Panc1 (cell line): ENCODE measurements around the gene SFXN2.

ENCODE experiments used
- POLR2AphosphoS5 ChIP-seq: IDR thresholded peaks from 2 replicates; pipeline ENCODE4 v1.6.1; 2012; ENCODE audit warnings: mild to moderate bottlenecking, low read depth, low read length, moderate library complexity
- SIN3A ChIP-seq: IDR thresholded peaks from 2 replicates; pipeline ENCODE4 v1.6.1; 2012; ENCODE audit warnings: low read depth, mild to moderate bottlenecking, low read length, moderate library complexity, borderline replicate concordance; ENCODE audit not compliant: insufficient read depth
- TCF7L2 ChIP-seq: IDR thresholded peaks from 2 replicates; pipeline ENCODE4 v1.6.1; 2011; ENCODE audit warnings: mild to moderate bottlenecking, low read depth, low read length, inconsistent platforms
- TF ChIP-seq, protein P1 (sequence below): fragments of 450-650 bp; IDR thresholded peaks from 2 replicates; pipeline ENCODE4 v1.5.1; 2017; ENCODE audit warnings: mild to moderate bottlenecking

DNA sequence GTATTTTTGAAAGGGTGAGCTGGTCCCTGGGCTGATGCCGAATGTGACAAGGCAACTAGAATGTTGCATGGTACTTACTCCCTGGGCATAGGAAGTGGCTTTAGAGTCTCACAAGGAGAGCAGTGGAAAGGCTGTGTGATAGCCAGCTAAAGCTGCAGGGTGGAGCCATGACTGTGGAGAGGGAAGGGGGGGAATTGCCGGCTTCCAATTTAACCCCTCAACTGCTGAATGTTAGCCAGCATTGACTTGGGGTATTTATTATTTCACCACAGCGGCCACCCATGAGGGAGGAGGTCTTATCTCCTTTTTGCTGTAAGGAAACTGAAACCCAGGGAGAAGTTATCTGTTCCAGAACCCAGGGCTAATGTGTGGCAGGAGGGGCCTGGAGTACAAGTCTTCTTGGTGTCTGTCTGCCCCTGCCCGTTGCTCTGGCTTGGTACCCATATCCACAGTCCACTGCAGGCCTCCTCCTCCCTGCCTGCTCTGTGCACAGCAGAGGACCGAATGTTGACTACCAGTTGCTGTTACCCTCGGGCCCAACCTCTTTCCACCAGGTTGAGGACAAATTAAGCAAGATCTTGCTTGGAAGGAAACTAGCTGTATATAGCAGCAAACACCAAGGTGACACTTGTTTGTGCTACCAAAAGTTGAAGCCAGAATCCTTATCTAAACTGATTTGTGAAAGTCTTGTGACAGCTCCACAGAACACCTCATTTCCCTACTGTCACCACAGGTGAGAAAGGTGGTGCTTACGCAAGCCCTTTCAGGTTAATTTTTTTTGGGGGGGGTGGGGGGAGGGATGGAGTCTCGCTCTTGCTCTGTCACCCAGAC is 66.9 kb downstream of the SFXN2 start:
- TF ChIP-seq POLR2AphosphoS5, result no peak
- TF ChIP-seq, protein P1, sequence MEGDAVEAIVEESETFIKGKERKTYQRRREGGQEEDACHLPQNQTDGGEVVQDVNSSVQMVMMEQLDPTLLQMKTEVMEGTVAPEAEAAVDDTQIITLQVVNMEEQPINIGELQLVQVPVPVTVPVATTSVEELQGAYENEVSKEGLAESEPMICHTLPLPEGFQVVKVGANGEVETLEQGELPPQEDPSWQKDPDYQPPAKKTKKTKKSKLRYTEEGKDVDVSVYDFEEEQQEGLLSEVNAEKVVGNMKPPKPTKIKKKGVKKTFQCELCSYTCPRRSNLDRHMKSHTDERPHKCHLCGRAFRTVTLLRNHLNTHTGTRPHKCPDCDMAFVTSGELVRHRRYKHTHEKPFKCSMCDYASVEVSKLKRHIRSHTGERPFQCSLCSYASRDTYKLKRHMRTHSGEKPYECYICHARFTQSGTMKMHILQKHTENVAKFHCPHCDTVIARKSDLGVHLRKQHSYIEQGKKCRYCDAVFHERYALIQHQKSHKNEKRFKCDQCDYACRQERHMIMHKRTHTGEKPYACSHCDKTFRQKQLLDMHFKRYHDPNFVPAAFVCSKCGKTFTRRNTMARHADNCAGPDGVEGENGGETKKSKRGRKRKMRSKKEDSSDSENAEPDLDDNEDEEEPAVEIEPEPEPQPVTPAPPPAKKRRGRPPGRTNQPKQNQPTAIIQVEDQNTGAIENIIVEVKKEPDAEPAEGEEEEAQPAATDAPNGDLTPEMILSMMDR, result no peak
- no peak for TF ChIP-seq SIN3A
- TF ChIP-seq TCF7L2, result no peak
